Loucy (cell line): ENCODE measurements around the gene LDHB.

Source experiments
- H2AFZ ChIP-seq: fragments of 200-600 bp; sonication (generic); 2 replicates; pipeline ENCODE4 v1.6.0; 2016; ENCODE audit warnings: antibody characterized with exemption, mild to moderate bottlenecking, low read length, moderate library complexity
- H3F3A ChIP-seq: fragments of 200-600 bp; 2 replicates; pipeline ENCODE4 v1.6.0; 2016; ENCODE audit warnings: antibody characterized with exemption, low read depth, mild to moderate bottlenecking
- H3K27me3 ChIP-seq: fragments of 200-600 bp; sonication (generic); 2 replicates; pipeline ENCODE4 v1.6.1; 2014; ENCODE audit warnings: low read length, mild to moderate bottlenecking; ENCODE audit not compliant: insufficient read depth, poor library complexity, severe bottlenecking
- H3K36me3 ChIP-seq: fragments of 200-600 bp; sonication (generic); 2 replicates; pipeline ENCODE4 v1.6.1; 2016; ENCODE audit warnings: low read length; ENCODE audit not compliant: insufficient read depth
- H3K4me1 ChIP-seq: fragments of 200-600 bp; sonication (generic); 2 replicates; pipeline ENCODE4 v1.5.1; 2014; ENCODE audit warnings: low read length, mild to moderate bottlenecking; ENCODE audit not compliant: insufficient read depth, poor library complexity, severe bottlenecking
- H3K4me2 ChIP-seq: fragments of 200-600 bp; sonication (generic); 2 replicates; pipeline ENCODE4 v1.6.0; 2014; ENCODE audit warnings: antibody characterized with exemption, low read length, low read depth, mild to moderate bottlenecking; ENCODE audit not compliant: poor library complexity, severe bottlenecking
- H3K4me3 ChIP-seq: fragments of 200-600 bp; sonication (generic); 2 replicates; pipeline ENCODE4 v1.5.1; 2014; ENCODE audit warnings: low read length, mild to moderate bottlenecking, mixed read lengths; ENCODE audit not compliant: poor library complexity, severe bottlenecking
- H3K79me2 ChIP-seq: fragments of 200-600 bp; sonication (generic); 2 replicates; pipeline ENCODE4 v1.6.1; 2014; ENCODE audit warnings: low read length; ENCODE audit not compliant: insufficient read depth
- H3K9ac ChIP-seq: fragments of 200-600 bp; sonication (generic); 2 replicates; pipeline ENCODE4 v1.6.0; 2014; ENCODE audit warnings: mild to moderate bottlenecking, low read depth, low read length, moderate library complexity; ENCODE audit not compliant: poor library complexity, severe bottlenecking
- H3K9me2 ChIP-seq: fragments of 200-600 bp; sonication (generic); replicated peaks from 2 replicates; pipeline ENCODE4 v1.6.1; 2016; ENCODE audit warnings: low read depth, low read length, mixed read lengths
- H3K9me3 ChIP-seq: fragments of 200-600 bp; sonication (generic); 2 replicates; pipeline ENCODE4 v1.6.1; 2014; ENCODE audit warnings: mild to moderate bottlenecking, antibody characterized with exemption, low read length, low read depth; ENCODE audit not compliant: insufficient read depth
- H4K20me1 ChIP-seq: fragments of 200-600 bp; sonication (generic); 2 replicates; pipeline ENCODE4 v1.6.0; 2014; ENCODE audit warnings: antibody characterized with exemption, low read length, mild to moderate bottlenecking; ENCODE audit not compliant: insufficient read depth, poor library complexity, severe bottlenecking
- EZH2phosphoT487 ChIP-seq: fragments of 200-600 bp; IDR thresholded peaks from 2 replicates; pipeline ENCODE4 v1.6.1; 2018; ENCODE audit warnings: antibody characterized with exemption, mild to moderate bottlenecking, moderate library complexity, borderline replicate concordance
- TF ChIP-seq, protein P1 (sequence below): fragments of 200-600 bp; sonication (generic); conservative IDR thresholded peaks from 2 replicates; pipeline ENCODE4 v1.5.1; 2014; ENCODE audit warnings: mild to moderate bottlenecking, antibody characterized with exemption, low read length

LDHB gene

DNA sequence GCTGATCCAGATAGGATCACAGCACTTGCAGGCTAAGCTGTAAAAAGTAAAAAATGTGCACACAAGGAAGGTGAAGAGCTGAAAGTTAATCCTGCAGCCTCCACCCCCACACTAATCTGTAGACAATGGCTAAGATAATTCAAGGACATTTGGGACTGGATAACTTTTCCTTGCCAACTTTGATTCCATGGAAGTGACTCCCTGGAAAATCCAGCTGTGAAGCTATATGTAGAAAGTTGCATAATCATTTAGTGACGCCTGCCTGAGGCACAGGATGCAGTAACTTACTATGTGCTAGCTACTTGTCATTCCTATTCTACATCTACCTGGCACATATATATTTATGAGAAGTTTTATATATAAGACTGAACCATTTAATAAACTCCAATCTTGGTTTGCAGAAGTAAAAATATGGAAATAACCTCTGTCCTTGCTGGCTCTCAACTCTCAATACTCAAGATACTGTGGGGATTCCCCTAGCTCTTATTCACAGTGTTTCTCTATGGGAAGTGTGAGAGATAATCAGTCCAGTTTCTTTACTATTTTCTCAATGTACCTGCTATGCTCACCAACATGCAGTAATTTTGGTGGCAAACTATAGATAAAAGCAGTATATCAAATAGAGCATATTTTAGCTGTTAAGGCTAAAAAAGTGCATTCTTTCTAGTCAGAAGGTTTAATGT is 14.8 kb downstream of the LDHB start:
- TF ChIP-seq EZH2phosphoT487: no peak
- TF ChIP-seq, protein P1, sequence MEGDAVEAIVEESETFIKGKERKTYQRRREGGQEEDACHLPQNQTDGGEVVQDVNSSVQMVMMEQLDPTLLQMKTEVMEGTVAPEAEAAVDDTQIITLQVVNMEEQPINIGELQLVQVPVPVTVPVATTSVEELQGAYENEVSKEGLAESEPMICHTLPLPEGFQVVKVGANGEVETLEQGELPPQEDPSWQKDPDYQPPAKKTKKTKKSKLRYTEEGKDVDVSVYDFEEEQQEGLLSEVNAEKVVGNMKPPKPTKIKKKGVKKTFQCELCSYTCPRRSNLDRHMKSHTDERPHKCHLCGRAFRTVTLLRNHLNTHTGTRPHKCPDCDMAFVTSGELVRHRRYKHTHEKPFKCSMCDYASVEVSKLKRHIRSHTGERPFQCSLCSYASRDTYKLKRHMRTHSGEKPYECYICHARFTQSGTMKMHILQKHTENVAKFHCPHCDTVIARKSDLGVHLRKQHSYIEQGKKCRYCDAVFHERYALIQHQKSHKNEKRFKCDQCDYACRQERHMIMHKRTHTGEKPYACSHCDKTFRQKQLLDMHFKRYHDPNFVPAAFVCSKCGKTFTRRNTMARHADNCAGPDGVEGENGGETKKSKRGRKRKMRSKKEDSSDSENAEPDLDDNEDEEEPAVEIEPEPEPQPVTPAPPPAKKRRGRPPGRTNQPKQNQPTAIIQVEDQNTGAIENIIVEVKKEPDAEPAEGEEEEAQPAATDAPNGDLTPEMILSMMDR: no peak
- Histone ChIP-seq H4K20me1 (peaks cover 68% of the 10 kb centered on the region), H2AFZ (no peak overlapping the region), H3K9me2 (no peaks in the 10 kb centered on the region), H3K4me1 (peaks cover 28% of the 10 kb centered on the region), H3K4me2 (peak overlapping the region; percentile 25), H3K9me3 (no peaks in the 10 kb centered on the region), H3F3A (no peaks in the 10 kb centered on the region), H3K4me3 (no peak overlapping the region), H3K79me2 (peaks cover 62% of the 10 kb centered on the region), H3K36me3 (peaks cover 92% of the 10 kb centered on the region), H3K9ac (no peak overlapping the region), H3K27me3 (no peaks in the 10 kb centered on the region)

DNA sequence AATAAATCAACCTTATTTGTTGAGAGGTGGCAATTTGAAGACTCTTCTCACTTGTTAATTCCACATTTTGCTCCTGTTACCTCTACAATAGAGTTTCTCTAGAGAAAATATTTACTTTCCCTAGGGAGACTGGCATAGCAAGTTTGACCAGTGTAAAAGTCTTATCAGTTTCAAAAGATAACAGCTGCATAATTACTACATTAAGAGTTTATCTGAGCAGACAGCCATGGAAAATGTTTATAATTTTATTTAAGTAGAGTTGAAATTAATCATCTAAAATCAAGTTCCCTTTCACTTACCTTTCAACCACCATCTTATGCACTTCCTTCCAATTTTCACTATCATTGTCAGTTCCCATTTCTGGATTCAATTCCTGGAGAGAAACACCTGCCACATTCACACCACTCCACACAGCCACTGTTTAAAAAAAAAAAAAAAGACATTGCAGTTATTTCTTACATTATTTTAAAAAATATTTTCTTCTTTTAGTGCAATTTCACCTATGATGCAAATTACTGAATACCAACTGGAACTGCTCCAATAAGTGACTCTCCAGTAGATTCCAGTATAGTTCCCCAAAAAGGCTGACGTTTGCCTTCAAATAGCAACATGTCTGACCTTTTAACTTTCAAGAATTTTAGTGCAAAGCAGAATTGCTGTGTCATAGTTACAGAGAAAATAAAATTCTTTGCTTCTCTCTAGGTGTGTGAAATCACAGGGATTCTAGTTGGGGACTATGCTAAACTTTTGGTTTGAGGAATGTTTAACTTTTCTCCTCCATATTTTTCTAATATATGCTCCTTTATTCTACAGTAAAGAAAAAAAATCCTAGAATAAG is 19.4 kb downstream of the LDHB start:
- Histone ChIP-seq H3F3A (no peaks in the 10 kb centered on the region), H3K9ac (no peak overlapping the region), H3K79me2 (peaks cover 33% of the 10 kb centered on the region), H4K20me1 (peaks cover 63% of the 10 kb centered on the region), H3K27me3 (no peaks in the 10 kb centered on the region), H2AFZ (no peak overlapping the region), H3K9me3 (no peaks in the 10 kb centered on the region), H3K4me1 (peaks cover 27% of the 10 kb centered on the region), H3K4me3 (no peak overlapping the region), H3K9me2 (no peaks in the 10 kb centered on the region), H3K4me2 (peak overlapping the region; percentile 41), H3K36me3 (peaks cover 92% of the 10 kb centered on the region)
- TF ChIP-seq EZH2phosphoT487: no peak
- TF ChIP-seq, protein P1: no peak

DNA sequence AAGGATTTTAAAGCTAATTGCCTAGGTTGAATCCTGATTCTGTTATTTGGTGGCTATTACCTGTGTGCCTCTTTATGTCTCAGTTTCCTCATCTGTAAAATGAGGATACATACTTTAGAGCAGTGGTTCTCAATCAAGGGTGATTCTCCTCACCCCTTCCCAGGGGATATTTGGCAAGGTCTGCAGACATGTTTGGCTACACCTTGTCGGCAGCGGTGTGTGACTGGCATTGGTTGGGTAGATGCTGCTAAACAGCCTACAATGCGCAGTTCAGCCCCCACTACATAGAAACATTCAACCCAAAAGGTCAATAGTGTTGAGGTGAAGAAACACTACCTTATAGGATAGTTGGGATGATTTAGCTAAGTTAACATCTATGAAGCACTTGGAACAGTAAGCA is 23.4 kb downstream of the LDHB start:
- H3K4me1 ChIP-seq: peaks cover 4% of the 10 kb centered on the region
- no peaks in the 10 kb centered on the region for H3K27me3 ChIP-seq
- H3K4me3 ChIP-seq: no peak overlapping the region
- no peaks in the 10 kb centered on the region for H3K9me2 ChIP-seq
- H3K4me2 ChIP-seq: no peak overlapping the region
- H3F3A ChIP-seq: no peaks in the 10 kb centered on the region
- TF ChIP-seq, protein P1: no peak
- TF ChIP-seq EZH2phosphoT487: no peak
- peaks cover under 1% of the 10 kb centered on the region for H3K79me2 ChIP-seq
- H2AFZ ChIP-seq: no peak overlapping the region
- peaks cover 28% of the 10 kb centered on the region for H4K20me1 ChIP-seq
- H3K9ac ChIP-seq: no peak overlapping the region
- peaks cover 71% of the 10 kb centered on the region for H3K36me3 ChIP-seq
- H3K9me3 ChIP-seq: no peaks in the 10 kb centered on the region
